ENCODE data around the gene APH1B.

GRCh38 chr15:63337046-63337445 lies 59.6 kb downstream of the APH1B start:
- TF ChIP-seq CTCF (IDR thresholded peaks at IDR 0.05 in 8 of 11, conservative IDR thresholded peaks at IDR 0.05 in 3 of 11): no peak
- no peak for TF ChIP-seq POLR2A (IDR thresholded peaks at IDR 0.05)
